ENCODE measurements around the gene SNCAIP. TPM values are rescaled to one million over a fixed set of nuclear protein-coding genes. Genes with fewer than 3 reads are reported as not detected.

Gene SNCAIP
- total and polyA plus RNA-seq, 2 of the 4 experiments (the other 2 are of a cell fraction) = 15.3 to 19.0 TPM

- no peak overlapping the region for H4K5ac ChIP-seq (ENCODE audit: low read depth, low read length)
- H2BK120ac ChIP-seq (ENCODE audit: low read depth, low read length) = no peak overlapping the region
- H3K4me1 ChIP-seq (ENCODE audit: control insufficient read depth, insufficient read depth, low read length) = no peaks in the 10 kb centered on the region
- peaks cover 9 to 13% of the 10 kb centered on the region in 2 experiments for H3K79me1 ChIP-seq (ENCODE audit: low read depth in 1 of 2, low read length in 2 of 2)
- no peak for DNase-seq
- H3K36me3 ChIP-seq (ENCODE audit: control insufficient read depth, insufficient read depth, low read length) = no peaks in the 10 kb centered on the region; the same call in 1 of the 2 replicates
- no peak overlapping the region for H3K56ac ChIP-seq (ENCODE audit: extremely low read depth, insufficient read depth, low read length)
- H3K9ac ChIP-seq (ENCODE audit: low read depth, low read length) = no peak overlapping the region
- in situ Hi-C loops (cut with MboI; ENCODE audit: low sequenced_read_pairs) = no loop called here
- ChIA-PET POLR2A (ENCODE audit: unreplicated experiment) (no interaction called here), CTCF (no interaction called here)
- H4K91ac ChIP-seq (ENCODE audit: insufficient read depth, low read depth, low read length) = no peak overlapping the region
- intact Hi-C loops (cut with micrococcal nuclease) = no loop called here
- no TSS peak for BruUV-seq (replicated peaks)
- H3K4ac ChIP-seq (ENCODE audit: low read depth, low read length) = no peak overlapping the region
- H4K8ac ChIP-seq (ENCODE audit: low read depth in 2 of 2, low read length in 2 of 2) = no peak overlapping the region
- H3K4me3 ChIP-seq (ENCODE audit: insufficient read depth, low read depth, low read length) = no peak overlapping the region
- peaks cover 4% of the 10 kb centered on the region; the same call in 1 of the 2 replicates for H3K9me1 ChIP-seq (ENCODE audit: insufficient read depth, low read length)
- dilution Hi-C loops (cut with HindIII; ENCODE audit: low sequenced_read_pairs, unreplicated experiment) = no loop called here
- no peak overlapping the region for H2AFZ ChIP-seq (replicated peaks; ENCODE audit: low read length, poor library complexity)
- H4K20me1 ChIP-seq (ENCODE audit: insufficient read depth, low read length) = no peaks in the 10 kb centered on the region
- H3K27me3 ChIP-seq (ENCODE audit: control insufficient read depth, insufficient read depth, low read length) = no peaks in the 10 kb centered on the region
- H3K4me2 ChIP-seq (ENCODE audit: low read depth, low read length) = no peak overlapping the region
- H3K27ac ChIP-seq (ENCODE audit: insufficient read depth, low read length) = no peak overlapping the region
- no peak overlapping the region for H2BK20ac ChIP-seq (ENCODE audit: low read depth, low read length)
- no peaks in the 10 kb centered on the region for H3K9me3 ChIP-seq (ENCODE audit: control insufficient read depth, insufficient read depth, low read length)
- no peak overlapping the region for H3K18ac ChIP-seq (ENCODE audit: low read depth, low read length)
- H3K14ac ChIP-seq (replicated peaks; ENCODE audit: low read depth, low read length) = no peak overlapping the region
- no peak overlapping the region for H2AK5ac ChIP-seq (ENCODE audit: low read depth, low read length)
- WGBS, 2 experiments (ENCODE audit: extremely low coverage in 2 of 2, insufficient read length in 1 of 2) = 82% methylated on average over 2 of the region's 5 CpGs; no CpG with 5 or more reads in 1 of the 2 experiments
- H3K23ac ChIP-seq (ENCODE audit: low read depth, low read length) = no peak overlapping the region
- no peak for TF ChIP-seq SMC3 (IDR thresholded peaks at IDR 0.05; ENCODE audit: low read depth, low read length)
- no peak overlapping the region for H2AK9ac ChIP-seq (replicated peaks; ENCODE audit: low read depth, low read length, poor library complexity)
- H2BK15ac ChIP-seq (ENCODE audit: low read depth, low read length) = no peak overlapping the region
- ATAC-seq (ENCODE audit: low read depth) = no peak
- H2BK5ac ChIP-seq (ENCODE audit: low read depth, low read length, poor library complexity, severe bottlenecking) = no peak overlapping the region
Observed at GRCh38 chr5:122384739-122385235, 72.8 kb downstream of the SNCAIP start.

Data from IMR-90 (cell line).